Left ventricle myocardium superior (tissue), 1 donor: ENCODE results near the gene PKDCC. TPM values are rescaled to one million over a fixed set of nuclear protein-coding genes. Genes with fewer than 3 reads are reported as not detected.

ENCODE experiments used
- ATAC-seq: fragments of 200-7000 bp; cut with Tn5 transposase; one replicate; pipeline ENCODE4 v1.9.1; 2020; ENCODE audit warnings: mild to moderate bottlenecking, moderate library complexity
- DNase-seq: peaks from one replicate; pipeline ENCODE4 v3.0.0-alpha.2; 2020
- intact Hi-C: fragments of 100-400 bp; cut with micrococcal nuclease; formaldehyde crosslinking; loops from one replicate; pipeline ENCODE4 v1.11.0; 2022
- total RNA-seq: library from RNA; stranded (reverse); fragmentation: NEBNext Ultra II Directional; extraction: Animal tissue kit (Norgen Biotek cat#: 25700); gene quantifications from one replicate; pipeline ENCODE4 v1.2.1, GENCODE V29; 2021
- donor health status: DM: no; HTN: yes; CAD: no; lungs with severe emphysema.

PKDCC gene
- total RNA-seq, 1 donor from 2014 or later = 77.1 TPM

DNA sequence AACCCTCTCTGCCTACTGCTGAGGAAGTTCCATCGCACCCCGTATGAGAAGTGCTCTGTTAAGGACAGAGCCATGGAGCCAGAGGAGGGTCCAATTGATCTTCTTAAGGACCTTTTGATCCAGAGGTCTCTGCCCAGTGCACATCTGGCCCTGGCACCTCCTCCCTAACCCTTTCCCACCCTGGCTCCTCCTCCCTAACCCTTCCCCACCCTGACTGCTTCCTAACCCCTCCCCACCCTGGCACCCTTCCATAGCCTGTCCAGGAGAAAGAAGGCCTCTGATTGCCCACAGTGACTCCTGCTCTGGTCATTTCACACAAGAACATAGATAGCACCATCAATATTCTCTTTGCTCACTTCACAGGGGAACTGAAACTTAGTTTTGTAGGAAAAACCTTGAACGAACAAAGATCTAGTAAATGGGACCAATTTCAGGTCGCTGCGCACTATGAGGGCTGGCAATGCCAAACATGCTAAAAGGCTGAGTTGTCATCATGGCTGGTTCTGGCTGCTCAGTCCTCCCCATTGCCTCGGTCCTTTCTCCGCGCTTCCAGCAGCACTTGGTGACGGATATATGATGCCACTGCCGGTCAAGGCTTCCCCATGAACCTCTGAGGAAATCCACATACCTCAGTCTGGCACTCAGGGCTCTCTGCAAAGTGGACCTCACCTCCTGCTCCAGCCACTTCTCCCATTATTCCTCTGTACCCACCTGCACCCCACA lies 49.2 kb downstream of the PKDCC start:
- no peak for ATAC-seq
- DNase-seq = no peak
- intact Hi-C loops = loop anchor here (5.0 to 10.0 kb wide), 3 partner anchors 100 to 228 kb away; no protein-coding TSS in a partner anchor

DNA sequence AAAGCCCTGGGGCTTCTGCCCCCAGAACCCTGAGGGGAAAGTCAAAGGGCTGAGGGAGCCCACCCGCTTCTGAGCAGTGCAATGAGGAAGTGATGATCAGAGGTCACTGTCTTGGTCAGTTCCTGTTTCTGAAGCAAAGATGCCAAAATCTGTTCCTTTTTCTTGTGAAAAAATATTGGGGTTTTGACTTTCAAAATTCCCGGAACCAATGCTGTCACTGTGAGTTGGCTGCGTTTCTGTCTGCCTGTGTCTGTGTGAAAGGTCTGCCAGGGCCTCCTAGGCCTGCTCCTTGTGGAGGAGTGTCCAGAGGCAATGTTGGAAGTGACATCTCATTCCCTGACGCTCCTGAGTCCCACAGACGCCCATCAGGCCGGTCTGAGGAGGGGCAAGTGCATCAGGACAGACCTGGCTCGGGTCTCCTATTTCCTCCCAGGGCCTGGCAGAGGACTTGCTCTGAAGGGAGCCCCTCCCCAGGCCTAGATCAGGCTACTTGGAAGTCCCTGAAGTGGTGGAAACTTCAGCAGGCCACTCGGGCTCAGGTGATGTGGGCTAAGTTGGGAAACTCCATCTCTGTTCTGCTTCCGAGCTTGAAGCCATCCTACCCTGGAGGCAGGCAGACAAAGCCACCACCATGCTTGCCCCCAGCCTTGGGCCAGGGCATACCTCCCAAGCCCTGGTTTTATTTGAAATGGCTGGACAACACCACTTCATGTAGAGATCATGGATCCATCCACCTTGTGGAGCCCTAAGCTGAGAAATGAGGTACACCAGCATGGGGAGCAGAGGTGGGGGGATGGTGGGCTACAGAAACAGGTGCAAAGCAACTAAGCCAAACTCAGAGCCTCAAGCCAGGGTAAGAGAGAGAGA lies 51.0 kb downstream of the PKDCC start:
- intact Hi-C loops = loop anchor here (5.0 to 10.0 kb wide), 3 partner anchors 98 to 226 kb away; no protein-coding TSS in a partner anchor
- no peak for DNase-seq
- no peak for ATAC-seq

DNA sequence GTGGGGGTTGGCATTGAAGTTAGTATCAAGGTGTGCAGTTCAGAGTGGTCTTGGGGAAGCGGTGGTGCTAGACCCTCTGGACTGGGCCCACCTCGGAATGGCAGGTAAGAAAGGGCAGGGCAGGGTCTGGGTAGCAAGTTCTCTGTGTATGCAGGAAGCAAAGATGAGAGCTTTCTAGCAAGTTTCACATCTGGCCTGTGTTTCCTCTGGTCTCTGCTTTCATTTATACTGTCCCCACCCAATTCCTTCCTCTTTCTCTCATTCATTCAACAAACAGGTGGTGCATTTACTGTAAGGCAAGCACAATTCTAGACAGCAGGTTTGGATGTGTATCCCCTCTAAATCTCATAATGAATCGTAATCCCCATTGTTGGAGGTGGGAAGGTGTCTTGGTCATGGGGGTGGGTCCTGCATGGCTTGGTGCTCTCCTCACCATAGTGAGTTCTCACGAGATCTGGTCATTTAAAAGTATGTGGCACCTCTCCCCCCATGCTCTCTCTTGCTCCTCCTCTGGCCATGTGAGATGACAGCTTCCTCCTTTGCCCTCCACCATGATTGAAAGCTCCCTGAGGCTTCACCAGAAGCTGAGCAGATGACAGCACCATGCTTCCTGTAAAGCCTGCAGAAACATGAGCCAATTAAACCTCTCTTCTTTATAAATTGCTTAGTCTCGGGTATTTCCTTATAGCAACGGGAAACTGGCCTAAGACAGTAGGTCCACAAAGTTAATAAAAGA lies 51.8 kb downstream of the PKDCC start:
- intact Hi-C loops = loop anchor here (5.0 to 10.0 kb wide), 3 partner anchors 98 to 225 kb away; no protein-coding TSS in a partner anchor
- no peak for ATAC-seq
- no peak for DNase-seq

DNA sequence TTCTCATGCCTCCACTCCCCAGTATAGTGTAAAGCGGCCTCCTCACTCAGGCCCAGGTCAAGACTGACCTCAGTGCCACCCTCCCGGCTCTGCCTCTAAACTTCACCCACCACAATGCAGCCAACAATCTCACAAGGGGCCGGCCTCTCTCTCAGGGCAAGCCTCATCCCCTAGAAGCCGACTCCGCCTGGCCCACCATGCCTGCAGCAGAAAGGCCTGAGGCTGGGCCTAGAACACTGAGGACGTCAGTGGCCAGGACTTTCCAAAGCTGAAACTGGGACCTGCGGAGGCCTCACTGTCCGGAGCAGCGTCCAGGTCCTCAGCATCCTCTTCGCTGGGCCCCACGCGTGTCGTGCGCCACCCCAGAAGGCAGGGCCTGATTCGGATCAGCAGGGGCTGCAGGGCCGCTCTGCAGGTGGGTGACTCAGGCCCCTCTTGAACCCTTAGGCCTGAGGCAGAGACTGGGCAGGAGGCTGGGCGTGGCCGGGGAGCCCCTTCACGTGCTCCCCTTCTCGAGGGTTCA lies 52.9 kb downstream of the PKDCC start:
- ATAC-seq (no peak), DNase-seq (no peak)
- intact Hi-C loops = no loop called here

DNA sequence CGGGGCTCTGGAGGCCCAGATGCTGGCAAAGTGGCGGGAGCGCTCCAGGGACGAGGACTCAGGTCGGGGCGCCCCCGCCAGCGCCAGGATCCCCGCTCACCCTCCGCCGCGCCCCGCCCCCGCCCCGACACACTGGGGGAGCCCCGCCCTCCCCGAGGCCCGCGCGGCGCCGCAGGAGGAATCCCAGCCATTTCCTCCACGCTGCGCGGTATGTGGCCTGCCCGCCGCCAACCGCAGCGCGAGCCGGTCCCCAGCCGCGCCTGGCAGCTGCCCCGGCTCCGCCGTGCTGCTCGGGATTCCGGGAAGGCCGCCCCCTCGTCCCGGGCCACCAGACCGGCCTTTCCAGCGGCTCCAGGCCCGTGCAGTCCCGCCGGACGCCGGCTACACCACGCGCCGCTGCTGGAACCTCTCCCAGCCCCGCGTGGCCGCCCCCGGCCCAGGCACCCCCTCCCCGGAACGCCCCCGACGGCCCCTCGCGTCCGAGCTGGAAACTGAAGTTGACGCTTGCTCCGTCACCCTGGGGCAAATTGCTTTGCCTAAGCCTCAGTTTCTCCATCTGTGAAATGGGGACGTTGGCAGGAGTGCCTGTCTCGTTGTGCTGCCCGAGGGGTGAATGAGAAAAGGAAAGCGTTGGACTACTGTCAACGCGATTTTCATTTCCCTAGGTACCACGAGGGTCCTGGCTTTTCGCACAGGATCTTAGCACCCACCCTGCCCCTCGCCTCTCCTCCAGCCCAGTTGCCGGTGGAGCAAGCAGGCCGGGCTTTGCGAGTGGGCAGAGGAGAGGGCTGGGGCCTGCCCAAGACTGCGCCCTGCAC lies 53.6 kb downstream of the PKDCC start:
- intact Hi-C loops = no loop called here
- ATAC-seq = peak; percentile 80
- DNase-seq = peak; percentile 80

DNA sequence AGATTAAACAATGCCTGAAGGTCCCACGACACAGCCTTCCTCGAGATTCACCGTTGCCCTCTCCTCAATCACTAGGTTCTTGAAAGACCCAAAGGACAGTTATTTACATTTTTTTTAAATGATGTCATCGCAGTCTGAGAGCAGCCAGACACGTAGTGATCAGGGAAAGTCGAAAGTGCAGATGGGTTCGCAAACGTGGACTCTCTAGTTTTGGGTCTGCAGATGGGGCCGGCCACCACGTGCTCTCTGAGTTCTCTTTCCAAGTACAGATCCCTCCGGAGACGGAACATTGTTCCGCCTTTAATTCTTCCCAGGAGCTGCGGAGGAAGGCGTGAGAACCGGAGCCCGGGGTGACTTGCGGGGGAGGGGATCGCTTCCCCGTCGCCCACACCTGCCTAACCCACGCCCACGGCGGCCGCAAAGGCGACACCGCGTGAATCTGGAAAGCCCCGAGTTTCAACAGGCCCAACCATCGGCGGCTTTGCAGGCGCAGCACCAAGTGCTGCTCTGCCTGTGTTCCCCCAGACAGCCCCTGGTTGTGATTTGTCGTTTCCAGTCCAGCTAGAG lies 54.3 kb downstream of the PKDCC start:
- intact Hi-C loops = no loop called here
- peak; percentile 72 for DNase-seq
- ATAC-seq = peak; percentile 74

DNA sequence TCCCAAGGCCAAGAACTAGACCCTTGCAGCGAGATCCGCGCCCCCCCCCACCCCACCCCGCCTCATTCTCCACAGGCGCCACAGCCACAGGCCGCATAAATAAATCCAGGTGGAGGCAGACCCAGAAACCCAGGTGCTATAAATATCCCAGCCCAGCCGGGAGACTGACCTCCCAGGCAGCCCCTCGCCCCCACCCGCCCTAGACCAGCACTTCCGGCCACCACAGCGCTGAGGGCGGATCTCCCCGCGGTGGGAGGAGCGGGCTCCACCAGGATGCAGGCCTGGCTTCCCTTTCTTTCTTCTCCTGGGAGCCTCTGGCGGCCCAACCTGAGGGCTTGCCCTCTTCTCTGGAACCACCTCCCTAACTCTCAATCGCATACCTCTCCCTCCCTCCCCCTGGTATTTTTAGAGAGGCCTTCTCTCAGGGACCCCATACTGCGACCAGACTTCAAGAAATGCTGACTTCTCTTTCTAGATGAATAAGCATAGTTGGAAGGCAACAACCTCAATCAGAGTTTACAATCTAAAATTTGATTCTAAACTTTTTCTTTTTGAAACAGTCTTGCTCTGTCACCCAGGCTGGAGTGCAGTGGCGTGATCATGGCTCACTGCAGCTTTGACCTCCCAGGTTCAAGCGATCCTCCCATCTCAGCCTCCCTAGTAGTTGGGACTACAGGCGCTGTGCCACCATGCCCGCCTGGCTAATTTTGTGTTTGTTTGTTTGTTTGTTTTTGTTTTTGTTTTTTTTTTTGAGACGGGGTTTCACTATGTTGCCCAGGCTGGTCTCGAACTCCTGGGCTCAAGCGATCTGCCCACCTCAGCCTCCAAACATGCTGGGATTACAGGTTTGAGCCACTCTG lies 55.0 kb downstream of the PKDCC start:
- ATAC-seq = peak; percentile 66
- peak; percentile 72 for DNase-seq
- intact Hi-C loops = no loop called here

DNA sequence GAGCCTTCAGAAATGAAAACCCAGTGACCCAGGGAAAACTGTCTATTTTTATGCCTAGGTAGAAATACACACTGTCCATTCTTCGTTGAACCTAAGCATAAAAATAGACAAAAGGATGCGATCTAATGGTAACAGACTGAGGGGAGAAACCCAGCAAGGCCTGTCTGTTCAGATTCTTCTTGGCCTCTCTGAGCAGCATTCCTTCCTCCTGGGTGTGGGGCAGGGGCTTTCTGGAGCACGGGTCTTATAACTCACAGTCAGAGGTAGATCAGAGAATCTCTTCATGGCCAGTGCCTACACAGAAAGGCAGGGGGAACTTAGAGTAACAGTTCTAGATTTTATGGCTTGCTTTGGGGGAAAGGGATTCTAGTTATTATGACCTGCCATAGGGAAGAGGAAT lies 56.0 kb downstream of the PKDCC start:
- no peak for DNase-seq
- no peak for ATAC-seq
- intact Hi-C loops = no loop called here

DNA sequence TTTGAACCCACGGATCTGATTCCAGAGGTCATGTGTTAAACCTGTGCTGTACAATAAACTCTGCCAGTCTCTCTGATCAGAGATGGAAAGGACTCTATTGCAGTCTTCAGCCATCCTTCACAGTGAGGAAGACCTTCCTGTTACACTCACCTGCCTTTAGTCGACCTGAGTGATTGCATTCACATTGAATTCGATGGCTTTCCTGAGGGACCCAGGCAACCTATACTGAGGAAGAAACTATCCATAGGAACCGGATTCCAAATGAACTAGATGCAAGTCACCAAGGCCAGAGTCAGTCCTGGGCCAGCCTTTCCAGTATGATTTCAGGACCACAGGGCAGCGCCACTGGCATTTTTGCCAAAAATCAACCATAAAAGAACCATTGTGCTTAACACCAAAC lies 56.8 kb downstream of the PKDCC start:
- DNase-seq (no peak), ATAC-seq (no peak)
- intact Hi-C loops = no loop called here

DNA sequence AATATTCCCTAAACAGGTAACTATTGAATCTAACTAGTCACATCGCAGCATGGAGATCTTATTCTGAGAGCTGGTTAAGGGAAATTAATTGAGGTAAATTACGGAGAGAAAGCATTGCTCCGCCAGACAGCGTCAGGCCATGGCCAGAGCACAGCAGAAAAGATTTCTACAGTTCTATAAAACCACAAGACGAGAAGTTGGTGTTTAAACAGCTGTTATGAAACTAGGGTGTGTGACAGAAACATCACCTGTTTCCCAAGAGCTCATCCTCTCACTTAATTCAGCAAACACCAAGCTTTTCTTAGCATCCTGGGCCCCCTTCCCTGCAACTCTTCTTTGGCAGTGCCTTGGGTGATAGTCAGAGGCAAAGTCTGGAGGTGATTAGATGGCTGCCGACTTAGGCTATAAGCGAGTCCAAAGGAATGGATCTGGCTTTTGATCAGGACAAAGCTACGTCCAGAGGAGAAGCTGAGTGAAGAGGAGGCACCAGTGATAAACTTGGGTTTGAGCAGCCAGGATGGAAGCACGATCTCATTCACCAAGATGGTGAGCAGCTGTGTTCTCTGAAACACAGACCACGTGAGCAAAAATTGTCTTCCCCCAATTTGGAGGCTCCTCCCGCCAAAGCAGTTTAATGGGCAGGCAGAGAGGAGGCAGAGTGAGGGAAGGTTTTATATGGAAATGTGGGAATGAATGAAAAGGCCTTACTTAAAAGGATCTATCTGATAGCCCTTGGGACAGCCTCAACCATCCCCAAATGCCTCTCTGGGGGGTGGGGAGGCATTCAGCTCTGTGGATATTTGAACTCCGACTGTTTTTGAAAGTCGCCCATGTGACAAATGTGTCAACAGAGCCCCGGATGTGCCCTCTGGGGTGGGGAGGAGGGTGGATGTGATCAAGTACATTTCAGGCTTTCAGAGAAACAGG lies 57.8 kb downstream of the PKDCC start:
- ATAC-seq = no peak
- intact Hi-C loops = no loop called here
- peak; percentile 48 for DNase-seq

DNA sequence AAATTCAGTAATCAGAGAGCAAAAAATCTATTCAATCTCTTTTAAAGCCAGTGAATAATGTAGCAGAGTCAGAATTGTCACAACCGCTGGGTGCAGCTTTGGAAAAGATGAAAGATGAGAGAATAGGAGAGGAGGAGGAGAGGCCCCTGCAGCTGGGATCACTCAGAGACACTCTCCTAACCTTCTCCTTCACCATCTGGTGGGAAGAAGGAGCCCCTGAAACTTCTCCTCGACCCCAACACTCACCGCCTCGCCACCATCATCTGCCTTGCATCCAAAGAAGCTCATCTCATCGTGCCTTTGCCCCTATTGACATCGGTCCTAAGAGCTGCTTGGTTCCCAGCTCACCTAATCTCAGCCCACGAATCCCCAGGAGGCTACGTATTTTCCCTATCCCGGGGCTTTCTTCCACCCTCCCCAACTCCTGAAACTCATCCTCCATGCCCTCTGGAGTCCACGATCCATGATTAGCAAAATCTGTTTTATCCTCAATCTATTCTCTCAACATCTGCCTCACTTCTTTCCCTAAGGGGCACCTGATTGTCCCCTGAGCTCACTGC lies 58.5 kb downstream of the PKDCC start:
- intact Hi-C loops = no loop called here
- no peak for DNase-seq
- no peak for ATAC-seq

DNA sequence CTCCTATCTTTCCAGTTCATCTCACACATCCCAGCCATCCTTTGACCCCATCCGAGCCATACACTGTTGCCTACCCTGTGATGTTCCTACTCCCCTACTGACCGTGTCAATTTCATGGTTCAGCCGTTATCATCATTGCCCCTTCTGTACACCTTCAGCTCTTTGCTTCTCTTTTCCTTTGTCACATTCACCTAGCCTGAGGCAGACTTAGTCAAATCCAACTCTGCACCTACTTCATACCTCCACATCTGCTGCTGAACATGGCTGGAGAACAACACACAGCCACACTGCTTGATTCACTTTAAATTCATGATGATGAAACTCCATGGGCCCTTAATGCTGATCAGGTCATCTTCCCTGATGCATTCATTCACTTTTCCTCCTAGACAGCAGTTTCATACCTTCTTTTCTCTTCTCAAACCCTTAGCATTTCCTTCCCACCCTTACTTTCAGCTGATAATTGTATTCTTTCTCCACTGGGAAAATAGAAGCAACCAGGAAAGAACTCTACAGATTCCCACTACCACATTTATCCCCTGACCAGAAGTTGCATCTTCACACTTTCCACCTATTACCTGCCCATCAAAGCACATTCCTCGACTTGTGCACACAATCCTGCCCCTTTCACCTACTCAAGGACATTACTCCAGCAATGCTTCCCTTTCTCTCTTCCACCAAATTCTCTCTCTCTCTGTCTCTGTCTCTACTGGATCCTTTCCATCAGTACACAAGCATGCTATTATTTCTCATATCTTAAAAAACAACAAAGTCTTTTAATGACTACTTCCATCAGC lies 59.6 kb downstream of the PKDCC start:
- no peak for DNase-seq
- intact Hi-C loops = no loop called here
- ATAC-seq = no peak
